Testis (tissue), 2 donors: ENCODE measurements around the gene QPCT.

Source experiments
- CTCF ChIP-seq, 3 experiments: fragments of 450-650 bp in 2 of 3; fragments of 200-600 bp in 1 of 3; sonication (generic) in 1 of 3; IDR thresholded peaks; one replicate each; pipeline ENCODE4 v1.5.1; 2016 to 2019; ENCODE audit warnings: antibody characterized with exemption in 3 of 3, mild to moderate bottlenecking in 2 of 3, moderate library complexity in 1 of 3
- POLR2A ChIP-seq: fragments of 450-650 bp; IDR thresholded peaks from one replicate; pipeline ENCODE4 v1.6.1; 2017; ENCODE audit warnings: antibody characterized with exemption, mild to moderate bottlenecking, moderate library complexity

- TF ChIP-seq POLR2A (no peak), CTCF (IDR thresholded peaks at IDR 0.05) (no peak)
Measured at GRCh38 chr2:37417321-37417720, 72.9 kb downstream of the QPCT start.
